Upper lobe of right lung (tissue), 1 donor: ENCODE measurements around the gene MTRR. TPM values are rescaled to one million over a fixed set of nuclear protein-coding genes. Genes with fewer than 3 reads are reported as not detected.
A peak's percentile ranks its signal among the peaks of the same experiment; 100 is the strongest.

Source experiments
- ATAC-seq: fragments of 200-7000 bp; cut with Tn5 transposase; one replicate; pipeline ENCODE4 v1.9.1; 2020; ENCODE audit warnings: mild to moderate bottlenecking, moderate library complexity
- DNase-seq: peaks from one replicate; pipeline ENCODE4 v3.0.0-alpha.2; 2020
- H3K27ac ChIP-seq: fragments of 200-600 bp; one replicate; pipeline ENCODE4 v1.8.0; 2022
- H3K27me3 ChIP-seq: fragments of 200-600 bp; one replicate; pipeline ENCODE4 v1.8.0; 2022; ENCODE audit warnings: mild to moderate bottlenecking
- H3K36me3 ChIP-seq: fragments of 200-600 bp; one replicate; pipeline ENCODE4 v1.8.0; 2022
- H3K4me1 ChIP-seq: fragments of 200-600 bp; one replicate; pipeline ENCODE4 v1.8.0; 2022
- H3K4me3 ChIP-seq: fragments of 200-600 bp; one replicate; pipeline ENCODE4 v1.8.0; 2022; ENCODE audit warnings: mild to moderate bottlenecking
- H3K9me3 ChIP-seq: fragments of 200-600 bp; one replicate; pipeline ENCODE4 v1.8.0; 2022
- intact Hi-C: fragments of 100-400 bp; cut with DNase I; formaldehyde crosslinking; loops from one replicate; pipeline ENCODE4 v1.11.0; 2022
- total RNA-seq: library from RNA; stranded (reverse); fragmentation: NEBNext Ultra II Directional; extraction: Animal tissue kit (Norgen Biotek cat#: 25700); gene quantifications from one replicate; pipeline ENCODE4 v1.2.1, GENCODE V29; 2021
- TF ChIP-seq, protein P1 (sequence below): fragments of 200-600 bp; IDR thresholded peaks from one replicate; pipeline ENCODE4 v1.8.0; 2022; ENCODE audit warnings: antibody characterized with exemption
- donor health status: DM: no; HTN: yes; CAD: no; lungs with severe emphysema.

The MTRR gene
- total RNA-seq, 1 donor from 2014 or later = 116 TPM

GRCh38 chr5:7875151-7875550, 6.2 kb downstream of the MTRR start:
- intact Hi-C loops = no loop called here
- no peaks in the 10 kb centered on the region for H3K27me3 ChIP-seq
- ATAC-seq = no peak
- no peak overlapping the region for H3K4me3 ChIP-seq
- TF ChIP-seq, protein P1, sequence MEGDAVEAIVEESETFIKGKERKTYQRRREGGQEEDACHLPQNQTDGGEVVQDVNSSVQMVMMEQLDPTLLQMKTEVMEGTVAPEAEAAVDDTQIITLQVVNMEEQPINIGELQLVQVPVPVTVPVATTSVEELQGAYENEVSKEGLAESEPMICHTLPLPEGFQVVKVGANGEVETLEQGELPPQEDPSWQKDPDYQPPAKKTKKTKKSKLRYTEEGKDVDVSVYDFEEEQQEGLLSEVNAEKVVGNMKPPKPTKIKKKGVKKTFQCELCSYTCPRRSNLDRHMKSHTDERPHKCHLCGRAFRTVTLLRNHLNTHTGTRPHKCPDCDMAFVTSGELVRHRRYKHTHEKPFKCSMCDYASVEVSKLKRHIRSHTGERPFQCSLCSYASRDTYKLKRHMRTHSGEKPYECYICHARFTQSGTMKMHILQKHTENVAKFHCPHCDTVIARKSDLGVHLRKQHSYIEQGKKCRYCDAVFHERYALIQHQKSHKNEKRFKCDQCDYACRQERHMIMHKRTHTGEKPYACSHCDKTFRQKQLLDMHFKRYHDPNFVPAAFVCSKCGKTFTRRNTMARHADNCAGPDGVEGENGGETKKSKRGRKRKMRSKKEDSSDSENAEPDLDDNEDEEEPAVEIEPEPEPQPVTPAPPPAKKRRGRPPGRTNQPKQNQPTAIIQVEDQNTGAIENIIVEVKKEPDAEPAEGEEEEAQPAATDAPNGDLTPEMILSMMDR = no peak
- peaks cover 56% of the 10 kb centered on the region for H3K36me3 ChIP-seq
- H3K4me1 ChIP-seq = peaks cover 34% of the 10 kb centered on the region
- H3K9me3 ChIP-seq = no peaks in the 10 kb centered on the region
- DNase-seq = no peak
- no peak overlapping the region for H3K27ac ChIP-seq

DNA sequence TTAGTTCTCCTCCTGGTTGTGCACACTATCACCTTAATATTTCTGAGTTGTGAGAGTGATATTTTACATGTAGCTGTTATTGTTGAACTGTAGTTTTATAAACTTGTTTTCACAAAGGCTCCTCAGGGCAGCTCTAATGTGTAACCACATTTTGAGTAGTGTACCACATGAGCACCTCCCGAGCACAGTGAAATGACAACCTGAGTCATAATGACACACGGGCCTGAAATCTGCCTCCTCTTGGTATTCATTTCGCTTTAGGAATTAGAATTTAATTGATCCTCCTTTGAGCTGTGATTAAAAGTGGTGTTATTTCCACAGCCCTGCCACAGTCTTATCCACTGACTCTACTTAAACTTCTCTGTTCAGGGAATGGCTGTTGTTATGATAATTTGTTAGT, 7.9 kb downstream of the MTRR start:
- Histone ChIP-seq H3K9me3 (no peaks in the 10 kb centered on the region), H3K27ac (no peak overlapping the region), H3K4me3 (no peak overlapping the region), H3K4me1 (peaks cover 30% of the 10 kb centered on the region), H3K27me3 (no peaks in the 10 kb centered on the region), H3K36me3 (peaks cover 71% of the 10 kb centered on the region)
- intact Hi-C loops = no loop called here
- ATAC-seq (peak; percentile 39), DNase-seq (no peak)
- TF ChIP-seq, protein P1 = no peak

DNA sequence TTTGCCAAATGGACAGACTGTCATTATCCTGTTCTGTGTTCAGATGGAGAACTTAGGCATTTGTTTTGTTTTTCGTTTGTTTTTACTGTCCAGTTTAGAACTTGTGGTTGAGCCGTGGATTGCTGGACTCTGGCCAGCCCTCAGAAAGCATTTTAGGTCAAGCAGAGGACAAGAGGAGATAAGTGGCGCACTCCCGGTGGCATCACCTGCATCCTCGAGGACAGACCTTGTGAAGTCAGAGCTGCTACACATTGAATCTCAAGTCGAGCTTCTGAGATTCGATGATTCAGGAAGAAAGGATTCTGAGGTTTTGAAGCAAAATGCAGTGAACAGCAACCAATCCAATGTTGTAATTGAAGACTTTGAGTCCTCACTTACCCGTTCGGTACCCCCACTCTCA, 8.9 kb downstream of the MTRR start:
- H3K27me3 ChIP-seq = no peaks in the 10 kb centered on the region
- intact Hi-C loops = no loop called here
- DNase-seq = no peak
- H3K4me3 ChIP-seq = no peak overlapping the region
- H3K9me3 ChIP-seq = no peaks in the 10 kb centered on the region
- no peak for ATAC-seq
- H3K4me1 ChIP-seq = peaks cover 29% of the 10 kb centered on the region
- TF ChIP-seq, protein P1 = no peak
- peaks cover 81% of the 10 kb centered on the region for H3K36me3 ChIP-seq
- H3K27ac ChIP-seq = peak overlapping the region; percentile 7

GRCh38 chr5:7878381-7878873, 9.5 kb downstream of the MTRR start:
- DNase-seq (no peak), ATAC-seq (peak; percentile 62)
- no peaks in the 10 kb centered on the region for H3K9me3 ChIP-seq
- peaks cover 82% of the 10 kb centered on the region for H3K36me3 ChIP-seq
- peak overlapping the region; percentile 7 for H3K27ac ChIP-seq
- H3K27me3 ChIP-seq = no peaks in the 10 kb centered on the region
- intact Hi-C loops = no loop called here
- peaks cover 27% of the 10 kb centered on the region for H3K4me1 ChIP-seq
- H3K4me3 ChIP-seq = no peak overlapping the region
- TF ChIP-seq, protein P1 = no peak

- intact Hi-C loops = no loop called here
- TF ChIP-seq, protein P1 = no peak
These were observed 12.1 kb downstream of the MTRR start for GRCh38 chr5:7881091-7881490.

DNA sequence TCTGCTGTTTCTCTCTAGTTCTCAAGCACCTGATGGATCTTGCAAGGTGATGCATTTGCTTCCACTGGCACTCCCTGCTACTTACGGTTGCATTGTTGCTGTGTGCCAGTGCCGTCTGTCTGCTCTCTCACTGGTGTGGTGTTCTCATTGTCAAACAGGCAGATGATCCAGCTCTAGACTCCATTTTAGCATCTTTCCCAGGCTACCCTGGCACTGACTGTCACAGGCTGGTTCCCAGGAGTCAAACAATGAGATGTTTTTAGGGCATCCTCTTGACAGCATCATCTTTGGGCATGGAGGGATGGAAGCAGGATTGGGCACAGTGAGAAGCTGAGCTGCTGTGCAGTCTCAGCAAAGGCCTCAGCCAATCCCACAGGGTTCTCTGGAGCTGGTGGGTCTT, 12.9 kb downstream of the MTRR start:
- H3K36me3 ChIP-seq = peaks cover 90% of the 10 kb centered on the region
- H3K4me3 ChIP-seq = no peak overlapping the region
- H3K4me1 ChIP-seq = peaks cover 29% of the 10 kb centered on the region
- intact Hi-C loops = no loop called here
- H3K27ac ChIP-seq = no peak overlapping the region
- no peaks in the 10 kb centered on the region for H3K9me3 ChIP-seq
- H3K27me3 ChIP-seq = no peaks in the 10 kb centered on the region
- ATAC-seq (no peak), DNase-seq (no peak)
- TF ChIP-seq, protein P1 = no peak

More at GRCh38 chr5:7881091-7881490, 12.1 kb downstream of the MTRR start:
- H3K27ac ChIP-seq = no peak overlapping the region
- ATAC-seq (no peak), DNase-seq (no peak)
- peaks cover 90% of the 10 kb centered on the region for H3K36me3 ChIP-seq
- H3K9me3 ChIP-seq = no peaks in the 10 kb centered on the region
- no peaks in the 10 kb centered on the region for H3K27me3 ChIP-seq
- no peak overlapping the region for H3K4me3 ChIP-seq
- H3K4me1 ChIP-seq = peaks cover 29% of the 10 kb centered on the region
